DMS153 (cell line): ENCODE results near the gene MAEA.
"Not testable (repeated sequence)": the region's sequence is repeated elsewhere in the genome, so short reads cannot be mapped to it uniquely, and the experiment has no call there.

ENCODE experiments used
- DNase-seq: peaks from one replicate; lab custom pipeline; 2025; lab: John Stamatoyannopoulos, UW

Gene MAEA

DNA sequence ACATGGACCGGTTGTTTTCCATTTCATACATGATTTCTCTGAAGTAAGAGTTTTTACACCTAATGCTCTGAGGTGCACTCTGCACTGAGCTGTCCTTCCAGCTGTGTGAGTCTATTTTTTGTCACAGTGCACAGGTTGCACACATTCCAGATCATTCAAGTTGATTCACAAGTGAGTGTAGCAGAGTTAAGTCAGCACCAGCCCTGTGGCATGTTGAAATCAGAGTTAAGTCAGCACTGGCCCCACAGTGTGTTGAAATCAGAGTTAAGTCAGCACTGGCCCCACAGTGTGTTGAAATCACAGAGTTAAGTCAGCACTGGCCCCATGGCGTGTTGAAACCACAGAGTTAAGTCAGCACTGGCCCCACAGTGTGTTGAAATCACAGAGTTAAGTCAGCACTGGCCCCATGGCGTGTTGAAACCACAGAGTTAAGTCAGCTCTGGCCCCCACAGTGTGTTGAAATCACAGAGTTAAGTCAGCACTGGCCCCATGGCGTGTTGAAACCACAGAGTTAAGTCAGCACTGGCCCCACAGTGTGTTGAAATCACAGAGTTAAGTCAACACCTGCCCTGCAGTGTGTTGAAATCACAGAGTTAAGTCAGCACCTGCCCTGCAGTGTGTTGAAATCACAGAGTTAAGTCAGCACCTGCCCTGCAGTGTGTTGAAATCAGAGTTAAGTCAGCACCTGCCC, 45.6 kb downstream of the MAEA start:
- not testable (repeated sequence) for DNase-seq

GRCh38 chr4:1336088-1336491, 46.4 kb downstream of the MAEA start:
- no peak for DNase-seq

DNA sequence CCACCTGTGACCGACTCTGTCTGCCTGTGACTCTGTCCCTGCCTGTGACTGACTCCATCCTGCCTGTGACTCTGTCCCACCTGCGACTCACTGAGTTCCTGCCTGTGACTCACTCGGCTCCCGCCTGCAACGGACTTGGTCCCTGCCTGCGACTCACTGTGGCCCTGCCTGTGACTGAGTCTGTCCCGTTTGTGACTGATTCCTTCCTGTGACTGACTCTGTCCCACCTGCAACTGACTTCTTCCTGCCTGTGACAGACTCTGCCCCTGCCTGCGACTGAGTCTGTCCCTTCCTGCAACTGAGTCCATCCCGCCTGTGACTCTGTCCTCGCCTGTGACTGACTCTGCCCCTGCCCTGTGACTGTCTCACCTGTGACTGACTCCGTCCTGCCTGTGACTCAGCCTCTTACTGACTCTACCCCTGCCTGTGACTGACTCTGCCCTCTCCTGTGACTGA, 47.7 kb downstream of the MAEA start:
- DNase-seq = no peak

DNA sequence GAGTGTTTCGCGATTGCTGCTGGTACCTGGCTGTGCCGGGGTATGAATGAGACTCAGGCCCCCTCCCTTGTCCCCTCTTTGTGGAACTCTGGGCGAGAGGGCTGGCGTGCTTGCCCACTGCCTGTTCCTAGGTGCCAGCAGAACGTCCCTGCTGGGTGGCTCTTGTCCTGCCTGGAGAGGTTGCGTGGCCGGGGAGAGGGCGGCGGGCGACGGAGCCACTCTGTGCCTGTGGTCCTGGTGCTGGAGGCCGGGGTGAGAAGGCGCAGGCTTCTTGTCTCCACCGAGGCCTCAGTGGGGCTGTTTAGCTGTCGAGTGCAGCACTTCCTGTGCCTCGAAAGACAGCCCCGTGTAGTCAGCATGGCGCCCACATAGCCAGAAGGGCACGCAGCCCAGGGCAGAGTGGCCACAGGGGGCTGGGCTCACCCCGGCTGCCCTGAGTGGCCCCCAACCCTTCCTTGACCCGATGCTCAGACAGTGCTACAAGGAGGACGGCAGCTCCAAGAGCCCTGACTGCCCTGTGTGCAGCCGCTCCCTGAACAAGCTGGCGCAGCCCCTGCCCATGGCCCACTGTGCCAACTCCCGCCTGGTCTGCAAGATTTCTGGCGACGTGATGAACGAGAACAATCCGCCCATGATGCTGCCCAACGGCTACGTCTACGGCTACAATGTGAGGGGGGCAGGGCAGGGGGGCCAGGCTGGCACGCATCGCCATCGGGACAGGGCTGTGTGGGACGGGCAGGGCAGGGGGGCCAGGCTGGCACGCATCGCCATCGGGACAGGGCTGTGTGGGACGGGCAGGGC, 48.5 kb downstream of the MAEA start:
- DNase-seq = no peak

- no peak for DNase-seq
Measured at GRCh38 chr4:1338752-1339414, 49.2 kb downstream of the MAEA start.

DNA sequence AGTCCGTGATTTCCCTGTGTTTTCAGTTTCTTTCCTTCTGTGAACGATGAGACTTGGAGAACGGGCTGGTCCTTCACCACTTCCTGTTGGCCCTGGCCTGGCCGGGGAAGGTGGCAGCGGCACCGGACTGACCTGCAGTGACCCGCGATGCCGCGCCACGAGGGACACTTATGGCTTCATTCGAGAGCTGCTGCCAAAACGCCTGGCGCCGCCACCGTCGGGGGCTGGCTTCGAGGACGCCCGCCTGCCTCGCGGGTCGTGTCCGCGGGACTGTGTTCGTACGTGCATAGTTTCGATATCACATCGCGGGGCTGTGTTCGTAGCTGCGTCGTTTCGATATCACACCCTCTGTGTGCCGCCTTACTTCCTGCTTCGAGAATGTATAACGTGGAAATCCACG, 49.8 kb downstream of the MAEA start:
- no peak for DNase-seq

GRCh38 chr4:1340181-1340747, 50.6 kb downstream of the MAEA start:
- DNase-seq = no peak

DNA sequence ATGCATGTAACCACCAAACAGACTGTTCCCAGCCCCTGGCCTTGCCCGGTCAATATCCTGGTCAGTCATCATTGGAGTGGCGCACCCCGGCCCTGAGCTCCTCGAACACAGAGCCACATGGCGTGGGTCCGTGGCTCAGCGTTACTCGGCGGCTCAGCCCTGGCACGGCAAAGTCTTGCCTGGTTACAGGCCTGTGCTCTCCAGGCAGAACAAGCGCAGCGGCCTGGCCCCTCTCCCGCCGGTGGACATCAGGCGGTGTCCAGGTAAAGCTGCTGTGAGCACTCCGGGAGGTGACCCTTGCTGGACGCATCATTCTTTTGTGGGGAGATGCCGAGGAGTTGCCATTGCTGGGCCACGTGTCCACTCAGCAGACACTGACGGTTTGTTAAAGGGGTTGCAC, 51.2 kb downstream of the MAEA start:
- no peak for DNase-seq

DNA sequence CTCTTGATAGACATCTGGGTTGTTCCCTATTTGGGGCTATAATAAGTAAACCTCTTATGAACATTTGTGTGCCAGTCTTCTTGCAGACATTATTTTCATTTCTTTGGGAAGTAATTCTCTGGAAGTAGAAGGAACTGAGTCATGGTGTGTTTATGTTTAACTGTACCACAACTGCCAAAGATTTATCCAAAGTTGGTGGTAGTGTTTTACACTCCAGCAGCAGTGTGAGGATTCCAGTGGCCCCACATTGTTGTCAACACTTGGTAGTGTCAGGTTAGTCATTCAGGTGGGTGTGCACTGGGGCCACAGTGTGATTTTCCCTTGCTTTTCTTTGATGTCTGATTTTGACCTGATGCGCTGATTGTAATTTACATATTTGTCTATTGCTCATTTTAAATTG, 52.3 kb downstream of the MAEA start:
- no peak for DNase-seq

- no peak for DNase-seq
Measured at GRCh38 chr4:1344696-1345095, 55.0 kb downstream of the MAEA start.

GRCh38 chr4:1345903-1346780, 56.5 kb downstream of the MAEA start:
- no peak for DNase-seq

GRCh38 chr4:1346781-1347409, 57.2 kb downstream of the MAEA start, which contains the start of gene UVSSA:
Gene UVSSA (plus strand): TSS chr4:1347208. CDS start chr4:1348092, 884 bp downstream.
- DNase-seq = peak; percentile 94

- no peak for DNase-seq
Measured at GRCh38 chr4:1347410-1347864, 57.7 kb downstream of the MAEA start.

DNA sequence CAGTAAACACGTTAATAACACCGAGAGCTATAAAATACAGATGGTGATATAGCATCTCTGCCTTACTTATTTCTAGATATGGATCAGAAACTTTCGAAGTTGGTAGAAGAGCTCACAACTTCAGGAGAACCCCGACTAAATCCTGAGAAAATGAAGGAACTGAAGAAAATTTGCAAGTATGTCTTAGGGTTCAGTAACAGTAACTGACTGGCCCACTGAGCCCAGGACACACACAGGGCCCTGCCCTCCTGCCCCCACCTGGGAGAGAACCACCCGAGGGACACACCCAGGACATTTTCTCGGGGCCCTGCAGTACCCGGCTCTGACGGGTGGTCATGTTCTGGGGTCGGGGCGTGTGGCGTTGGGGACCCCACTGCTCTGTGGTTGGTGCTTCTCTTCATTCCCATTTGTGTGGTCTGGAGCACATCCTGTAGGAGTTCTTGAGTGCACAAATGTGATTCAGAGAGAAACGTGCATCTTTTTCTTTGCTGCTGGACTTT, 58.4 kb downstream of the MAEA start:
- no peak for DNase-seq

- DNase-seq = no peak
Measured at GRCh38 chr4:1348746-1349145, 59.1 kb downstream of the MAEA start.

DNA sequence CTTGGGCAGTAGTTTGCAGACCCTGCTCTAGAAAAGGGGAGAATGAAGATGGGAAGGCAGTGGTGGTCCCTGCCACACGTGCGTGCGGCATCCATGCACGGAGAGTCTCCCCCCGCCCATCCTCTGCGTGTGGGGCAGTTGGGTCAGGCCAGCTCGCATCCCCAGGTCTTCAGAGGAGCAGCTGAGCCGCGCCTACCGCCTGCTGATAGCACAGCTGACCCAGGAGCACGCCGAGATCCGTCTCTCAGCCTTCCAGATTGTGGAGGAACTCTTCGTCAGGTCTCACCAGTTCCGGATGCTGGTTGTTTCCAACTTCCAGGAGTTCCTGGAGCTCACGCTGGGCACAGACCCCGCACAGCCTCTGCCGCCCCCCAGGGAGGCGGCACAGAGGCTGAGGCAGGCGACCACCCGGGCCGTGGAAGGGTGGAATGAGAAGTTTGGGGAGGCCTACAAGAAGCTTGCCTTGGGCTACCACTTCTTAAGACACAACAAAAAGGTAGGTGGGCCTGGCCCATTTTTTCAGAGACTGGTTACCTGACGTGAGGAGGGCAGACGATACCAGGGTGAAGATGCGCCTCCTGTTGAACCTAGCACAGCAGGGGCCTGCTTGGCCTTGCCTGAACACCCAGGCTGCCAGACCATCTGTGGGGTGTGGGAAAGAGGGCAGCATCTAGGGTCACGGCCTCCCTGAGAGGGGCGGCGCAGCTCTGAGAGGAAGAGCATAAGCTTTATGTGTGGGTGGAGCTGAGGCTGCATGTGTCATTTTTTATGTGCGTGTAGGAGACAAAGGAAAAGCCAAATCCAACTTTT, 59.9 kb downstream of the MAEA start:
- DNase-seq = no peak

DNA sequence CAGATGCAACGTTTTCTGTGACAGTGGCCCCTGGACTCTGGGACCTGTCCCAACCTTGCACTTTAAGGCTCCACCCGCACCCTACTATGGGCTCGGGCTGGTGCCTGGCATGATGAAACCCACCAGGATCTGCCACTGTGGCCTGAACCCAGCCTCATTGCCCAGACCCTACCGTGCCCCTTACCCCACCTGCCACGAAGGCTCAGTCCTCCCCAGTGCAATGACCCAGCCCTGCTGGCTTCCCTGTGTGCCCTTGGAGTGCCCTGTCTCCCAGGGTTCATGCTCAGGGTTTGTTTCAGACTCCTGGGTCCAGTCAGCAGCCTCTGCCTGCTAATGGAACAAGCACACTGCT, 60.5 kb downstream of the MAEA start:
- no peak for DNase-seq

DNA sequence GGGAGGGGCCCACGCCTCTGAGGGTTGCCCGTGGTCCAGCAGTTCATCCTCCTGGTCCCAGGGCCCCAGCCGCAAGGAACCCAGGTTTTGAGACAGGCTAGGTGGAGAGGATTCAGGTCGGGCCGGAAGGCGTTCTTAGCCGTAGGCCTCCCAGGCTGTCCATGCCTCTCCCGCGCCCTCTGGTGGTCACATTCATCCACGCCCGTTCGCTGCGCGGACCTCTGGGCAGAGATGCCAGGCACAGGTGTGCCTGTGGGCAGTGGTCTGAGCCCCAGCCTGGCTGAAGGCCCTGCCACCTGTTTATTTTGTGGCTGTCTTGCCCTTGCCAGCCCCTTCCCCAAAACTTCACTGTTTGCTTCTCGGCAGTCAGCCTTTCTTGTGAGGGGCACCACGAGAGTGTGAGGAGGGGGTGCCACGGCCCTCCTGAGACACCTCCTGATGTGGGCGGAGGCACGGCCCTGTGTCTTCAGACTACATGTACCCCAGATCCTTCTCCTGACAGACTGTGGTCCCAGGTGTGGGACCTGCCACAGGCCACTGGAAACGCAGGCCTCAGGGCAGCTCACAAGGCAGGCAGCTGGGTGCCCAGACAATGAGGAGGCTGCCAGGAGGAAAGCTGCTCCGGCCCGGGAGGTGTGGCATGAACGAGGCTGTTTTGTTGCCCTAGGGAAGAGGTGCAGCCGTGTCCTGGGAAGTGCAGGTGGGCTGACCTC, 62.3 kb downstream of the MAEA start:
- no peak for DNase-seq

DNA sequence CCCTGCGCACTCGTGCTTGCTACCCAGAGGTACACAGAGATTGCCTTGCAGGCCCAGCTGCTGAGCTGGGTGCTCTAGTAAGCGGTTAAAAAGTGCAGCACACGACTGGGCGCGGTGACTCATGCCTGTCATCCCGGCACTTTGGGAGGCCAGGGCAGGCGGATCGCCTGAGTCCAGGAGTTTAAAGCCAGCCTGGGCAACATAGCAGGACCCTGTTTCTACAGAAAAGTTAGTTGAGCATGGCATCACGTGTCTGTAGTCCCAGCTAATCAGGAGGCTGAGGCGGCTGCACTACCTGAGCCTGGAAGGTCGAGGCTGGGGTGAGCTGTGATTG, 62.8 kb downstream of the MAEA start:
- DNase-seq = no peak
